GM18951 (cell line): ENCODE results near the gene MGAT1.

Experiments used
- POLR2A ChIP-seq: IDR thresholded peaks from 4 replicates; pipeline ENCODE4 v1.6.1; 2011; ENCODE audit warnings: mild to moderate bottlenecking; ENCODE audit not compliant: insufficient read length, insufficient read depth; ENCODE audit errors: extremely low read depth
- in situ Hi-C: fragments of 300-500 bp; cut with MboI; formaldehyde crosslinking; loops from one replicate; pipeline ENCODE4 v1.12.0; 2022; ENCODE audit warnings: low sequenced_read_pairs, mixed read lengths, inconsistent platforms; ENCODE audit not compliant: unreplicated experiment

Gene MGAT1

GRCh38 chr5:180802325-180803180 is at the start of gene MGAT1:
Gene MGAT1, minus strand, starts transcription at chr5:180802806. Its CDS starts 9,835 bp downstream, at chr5:180792971.
- in situ Hi-C loops: no loop called here
- peak; percentile 85 for TF ChIP-seq POLR2A

GRCh38 chr5:180850434-180851078 is 48.0 kb upstream of the MGAT1 start:
- no peak for TF ChIP-seq POLR2A
- in situ Hi-C loops: no loop called here

- in situ Hi-C loops: no loop called here
- TF ChIP-seq POLR2A: no peak
Measured at GRCh38 chr5:180849827-180850226, 47.2 kb upstream of the MGAT1 start.

- TF ChIP-seq POLR2A: no peak
- in situ Hi-C loops: no loop called here
Measured at GRCh38 chr5:180848878-180849277, 46.3 kb upstream of the MGAT1 start.

GRCh38 chr5:180848265-180848664 is 45.7 kb upstream of the MGAT1 start:
- TF ChIP-seq POLR2A: no peak
- in situ Hi-C loops: no loop called here

- TF ChIP-seq POLR2A: no peak
- in situ Hi-C loops: no loop called here
Measured at GRCh38 chr5:180847026-180847425, 44.4 kb upstream of the MGAT1 start.

- in situ Hi-C loops: no loop called here
- no peak for TF ChIP-seq POLR2A
Measured at GRCh38 chr5:180844858-180845257, 42.3 kb upstream of the MGAT1 start.

GRCh38 chr5:180844432-180844831 is 41.8 kb upstream of the MGAT1 start:
- TF ChIP-seq POLR2A: no peak
- in situ Hi-C loops: no loop called here

GRCh38 chr5:180839935-180840334 is 37.3 kb upstream of the MGAT1 start:
- TF ChIP-seq POLR2A: no peak
- in situ Hi-C loops: no loop called here

- no peak for TF ChIP-seq POLR2A
- in situ Hi-C loops: no loop called here
Measured at GRCh38 chr5:180839227-180839626, 36.6 kb upstream of the MGAT1 start.

GRCh38 chr5:180837478-180837877 is 34.9 kb upstream of the MGAT1 start:
- in situ Hi-C loops: no loop called here
- TF ChIP-seq POLR2A: no peak

- in situ Hi-C loops: no loop called here
- peak; percentile 45 for TF ChIP-seq POLR2A
Measured at GRCh38 chr5:180832638-180833068, 30.0 kb upstream of the MGAT1 start.

- TF ChIP-seq POLR2A: peak; percentile 75
- in situ Hi-C loops: no loop called here
Measured at GRCh38 chr5:180831139-180832093, 28.8 kb upstream of the MGAT1 start.
